ENCODE measurements around the gene ORAI2.

DNA sequence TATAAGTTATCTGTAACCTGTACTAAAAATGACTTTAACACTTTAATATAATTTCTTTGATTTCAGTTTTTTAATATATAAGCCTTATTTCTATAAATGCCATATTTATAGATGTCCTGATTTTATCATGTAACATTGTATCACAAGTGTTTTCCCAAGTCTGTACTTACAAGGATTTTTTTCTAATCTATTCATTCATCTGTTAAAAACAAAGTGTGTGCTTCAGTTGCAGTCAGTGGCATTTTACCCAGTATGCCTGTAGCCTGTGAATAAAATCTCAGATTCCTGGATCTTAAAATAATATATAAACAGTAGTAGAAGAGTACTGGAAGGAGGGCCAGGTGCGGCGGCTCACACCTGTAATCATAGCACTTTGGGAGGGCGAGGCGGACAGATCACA lies 19.8 kb upstream of the ORAI2 start:
- TF ChIP-seq PBX3 (IDR thresholded peaks at IDR 0.05), result no peak
- TF ChIP-seq SMC3 (IDR thresholded peaks at IDR 0.05; ENCODE audit: low read depth, low read length), result no peak
- TF ChIP-seq EP300 (IDR thresholded peaks at IDR 0.05; ENCODE audit: borderline replicate concordance in 1 of 2, low read depth in 1 of 2, low read length in 1 of 2), result no peak
- TF ChIP-seq, protein P1, sequence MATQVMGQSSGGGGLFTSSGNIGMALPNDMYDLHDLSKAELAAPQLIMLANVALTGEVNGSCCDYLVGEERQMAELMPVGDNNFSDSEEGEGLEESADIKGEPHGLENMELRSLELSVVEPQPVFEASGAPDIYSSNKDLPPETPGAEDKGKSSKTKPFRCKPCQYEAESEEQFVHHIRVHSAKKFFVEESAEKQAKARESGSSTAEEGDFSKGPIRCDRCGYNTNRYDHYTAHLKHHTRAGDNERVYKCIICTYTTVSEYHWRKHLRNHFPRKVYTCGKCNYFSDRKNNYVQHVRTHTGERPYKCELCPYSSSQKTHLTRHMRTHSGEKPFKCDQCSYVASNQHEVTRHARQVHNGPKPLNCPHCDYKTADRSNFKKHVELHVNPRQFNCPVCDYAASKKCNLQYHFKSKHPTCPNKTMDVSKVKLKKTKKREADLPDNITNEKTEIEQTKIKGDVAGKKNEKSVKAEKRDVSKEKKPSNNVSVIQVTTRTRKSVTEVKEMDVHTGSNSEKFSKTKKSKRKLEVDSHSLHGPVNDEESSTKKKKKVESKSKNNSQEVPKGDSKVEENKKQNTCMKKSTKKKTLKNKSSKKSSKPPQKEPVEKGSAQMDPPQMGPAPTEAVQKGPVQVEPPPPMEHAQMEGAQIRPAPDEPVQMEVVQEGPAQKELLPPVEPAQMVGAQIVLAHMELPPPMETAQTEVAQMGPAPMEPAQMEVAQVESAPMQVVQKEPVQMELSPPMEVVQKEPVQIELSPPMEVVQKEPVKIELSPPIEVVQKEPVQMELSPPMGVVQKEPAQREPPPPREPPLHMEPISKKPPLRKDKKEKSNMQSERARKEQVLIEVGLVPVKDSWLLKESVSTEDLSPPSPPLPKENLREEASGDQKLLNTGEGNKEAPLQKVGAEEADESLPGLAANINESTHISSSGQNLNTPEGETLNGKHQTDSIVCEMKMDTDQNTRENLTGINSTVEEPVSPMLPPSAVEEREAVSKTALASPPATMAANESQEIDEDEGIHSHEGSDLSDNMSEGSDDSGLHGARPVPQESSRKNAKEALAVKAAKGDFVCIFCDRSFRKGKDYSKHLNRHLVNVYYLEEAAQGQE (IDR thresholded peaks at IDR 0.05; ENCODE audit: low read depth, low read length), result no peak
- TF ChIP-seq EZH2phosphoT487 (IDR thresholded peaks at IDR 0.05; ENCODE audit: borderline replicate concordance, low read depth), result no peak
- TF ChIP-seq TEAD4 (IDR thresholded peaks at IDR 0.05; ENCODE audit: borderline replicate concordance, insufficient read depth), result no peak

Measured in SK-N-SH (cell line).